ENCODE data around the gene ADAMTS2.
A peak's percentile ranks its signal among the peaks of the same experiment; 100 is the strongest.

Gene ADAMTS2

GRCh38 chr5:179166171-179166885 lies 178.9 kb downstream of the ADAMTS2 start:
- ChIA-PET POLR2A (no interaction called here), CTCF (interaction anchor here (0.6 to 3.3 kb wide), 7 partner anchors 9 to 329 kb away, joined by 3 to 33 read pairs (median 4); no protein-coding TSS in a partner anchor)
- WGBS (ENCODE audit: insufficient coverage) = 90% methylated on average over 22 of the region's 22 CpGs
- Histone ChIP-seq H3K27me3 (replicated peaks in 2 of 5; ENCODE audit: control insufficient read depth in 4 of 5, insufficient read depth in 5 of 5, low read length in 4 of 5) (peaks cover 0 to 12% (median 4%) of the 10 kb centered on the region in 5 experiments), H3K4me3 (ENCODE audit: control insufficient read depth in 1 of 7, extremely low read depth in 1 of 7, insufficient read depth in 4 of 7, low read depth in 2 of 7, low read length in 6 of 7) (peak overlapping the region in 2 of 7 experiments; percentile 67 to 80), H3K4me1 (ENCODE audit: control extremely low read depth in 1 of 4, control insufficient read depth in 4 of 4, insufficient read depth in 4 of 4, low read length in 3 of 4) (peaks cover 0 to 9% (median 7%) of the 10 kb centered on the region in 4 experiments), H3K9me3 (ENCODE audit: control extremely low read depth in 1 of 5, control insufficient read depth in 4 of 5, insufficient read depth in 2 of 5, low read depth in 1 of 5, low read length in 4 of 5) (peaks cover 0 to 9% (median 0%) of the 10 kb centered on the region in 5 experiments), H3K27ac (ENCODE audit: insufficient read depth in 1 of 2, low read depth in 1 of 2, low read length in 2 of 2, poor library complexity in 1 of 2, severe bottlenecking in 2 of 2) (no peak overlapping the region), H3K36me3 (ENCODE audit: control insufficient read depth in 4 of 4, insufficient read depth in 4 of 4, low read length in 3 of 4) (no peaks in the 10 kb centered on the region)
- DNase-seq = no peak

- no peak for DNase-seq
- WGBS (ENCODE audit: insufficient coverage) = 98% methylated on average over 10 of the region's 15 CpGs
- Histone ChIP-seq H3K36me3 (ENCODE audit: control insufficient read depth in 4 of 4, insufficient read depth in 4 of 4, low read length in 3 of 4) (no peaks in the 10 kb centered on the region), H3K4me3 (ENCODE audit: control insufficient read depth in 1 of 7, extremely low read depth in 1 of 7, insufficient read depth in 4 of 7, low read depth in 2 of 7, low read length in 6 of 7) (no peak overlapping the region), H3K27ac (ENCODE audit: insufficient read depth in 1 of 2, low read depth in 1 of 2, low read length in 2 of 2, poor library complexity in 1 of 2, severe bottlenecking in 2 of 2) (no peak overlapping the region), H3K9me3 (ENCODE audit: control extremely low read depth in 1 of 5, control insufficient read depth in 4 of 5, insufficient read depth in 2 of 5, low read depth in 1 of 5, low read length in 4 of 5) (peaks cover 0 to 9% (median 0%) of the 10 kb centered on the region in 5 experiments), H3K4me1 (ENCODE audit: control extremely low read depth in 1 of 4, control insufficient read depth in 4 of 4, insufficient read depth in 4 of 4, low read length in 3 of 4) (peaks cover 0 to 9% (median 7%) of the 10 kb centered on the region in 4 experiments), H3K27me3 (replicated peaks in 2 of 5; ENCODE audit: control insufficient read depth in 4 of 5, insufficient read depth in 5 of 5, low read length in 4 of 5) (peaks cover 0 to 12% (median 4%) of the 10 kb centered on the region in 5 experiments)
- POLR2A ChIA-PET = no interaction called here
- CTCF ChIA-PET = interaction anchor here (0.8 to 3.3 kb wide), 7 partner anchors 9 to 330 kb away, joined by 3 to 33 read pairs (median 5); no protein-coding TSS in a partner anchor
Measured at GRCh38 chr5:179165421-179166170, 179.7 kb downstream of the ADAMTS2 start.

- ChIA-PET POLR2A (no interaction called here), CTCF (interaction anchor here (1.4 to 3.3 kb wide), 3 partner anchors 10 to 331 kb away, joined by 5 to 33 read pairs (median 8); no protein-coding TSS in a partner anchor)
- peaks cover 0 to 12% (median 4%) of the 10 kb centered on the region in 5 experiments for H3K27me3 ChIP-seq (replicated peaks in 2 of 5; ENCODE audit: control insufficient read depth in 4 of 5, insufficient read depth in 5 of 5, low read length in 4 of 5)
- no peaks in the 10 kb centered on the region for H3K36me3 ChIP-seq (ENCODE audit: control insufficient read depth in 4 of 4, insufficient read depth in 4 of 4, low read length in 3 of 4)
- peaks cover 0 to 9% (median 0%) of the 10 kb centered on the region in 5 experiments for H3K9me3 ChIP-seq (ENCODE audit: control extremely low read depth in 1 of 5, control insufficient read depth in 4 of 5, insufficient read depth in 2 of 5, low read depth in 1 of 5, low read length in 4 of 5)
- no peak overlapping the region for H3K4me3 ChIP-seq (ENCODE audit: control insufficient read depth in 1 of 7, extremely low read depth in 1 of 7, insufficient read depth in 4 of 7, low read depth in 2 of 7, low read length in 6 of 7)
- no peak for DNase-seq
- WGBS (ENCODE audit: insufficient coverage) = 92% methylated on average over 23 of the region's 23 CpGs
- H3K27ac ChIP-seq (ENCODE audit: insufficient read depth in 1 of 2, low read depth in 1 of 2, low read length in 2 of 2, poor library complexity in 1 of 2, severe bottlenecking in 2 of 2) = no peak overlapping the region
- H3K4me1 ChIP-seq (ENCODE audit: control extremely low read depth in 1 of 4, control insufficient read depth in 4 of 4, insufficient read depth in 4 of 4, low read length in 3 of 4) = peaks cover 0 to 9% (median 7%) of the 10 kb centered on the region in 4 experiments
Measured at GRCh38 chr5:179164331-179165311, 180.6 kb downstream of the ADAMTS2 start.

GRCh38 chr5:179163236-179164155 lies 181.8 kb downstream of the ADAMTS2 start:
- H3K4me3 ChIP-seq (ENCODE audit: control insufficient read depth in 1 of 7, extremely low read depth in 1 of 7, insufficient read depth in 4 of 7, low read depth in 2 of 7, low read length in 6 of 7) = no peak overlapping the region
- POLR2A ChIA-PET = no interaction called here
- CTCF ChIA-PET = interaction anchor here (0.6 to 1.1 kb wide), 2 partner anchors 330 to 431 kb away, joined by 3 read pairs; no protein-coding TSS in a partner anchor
- H3K9me3 ChIP-seq (ENCODE audit: control extremely low read depth in 1 of 5, control insufficient read depth in 4 of 5, insufficient read depth in 2 of 5, low read depth in 1 of 5, low read length in 4 of 5) = peaks cover 0 to 9% (median 0%) of the 10 kb centered on the region in 5 experiments
- H3K27me3 ChIP-seq (replicated peaks in 2 of 5; ENCODE audit: control insufficient read depth in 4 of 5, insufficient read depth in 5 of 5, low read length in 4 of 5) = peaks cover 0 to 11% (median 2%) of the 10 kb centered on the region in 5 experiments
- H3K27ac ChIP-seq (ENCODE audit: insufficient read depth in 1 of 2, low read depth in 1 of 2, low read length in 2 of 2, poor library complexity in 1 of 2, severe bottlenecking in 2 of 2) = no peak overlapping the region
- H3K36me3 ChIP-seq (ENCODE audit: control insufficient read depth in 4 of 4, insufficient read depth in 4 of 4, low read length in 3 of 4) = no peaks in the 10 kb centered on the region
- DNase-seq = no peak
- peaks cover 0 to 9% (median 7%) of the 10 kb centered on the region in 4 experiments for H3K4me1 ChIP-seq (ENCODE audit: control extremely low read depth in 1 of 4, control insufficient read depth in 4 of 4, insufficient read depth in 4 of 4, low read length in 3 of 4)
- WGBS (ENCODE audit: insufficient coverage) = 96% methylated on average over 11 of the region's 15 CpGs

GRCh38 chr5:179162351-179163235 lies 182.7 kb downstream of the ADAMTS2 start:
- 95% methylated on average over 23 of the region's 24 CpGs for WGBS (ENCODE audit: insufficient coverage)
- CTCF ChIA-PET = interaction anchor here (1.1 kb wide), 1 partner anchor 331 kb away, joined by 3 read pairs; no protein-coding TSS in a partner anchor
- Histone ChIP-seq H3K27me3 (replicated peaks in 2 of 5; ENCODE audit: control insufficient read depth in 4 of 5, insufficient read depth in 5 of 5, low read length in 4 of 5) (peaks cover 0 to 4% (median 0%) of the 10 kb centered on the region in 5 experiments), H3K36me3 (ENCODE audit: control insufficient read depth in 4 of 4, insufficient read depth in 4 of 4, low read length in 3 of 4) (no peaks in the 10 kb centered on the region), H3K4me1 (ENCODE audit: control extremely low read depth in 1 of 4, control insufficient read depth in 4 of 4, insufficient read depth in 4 of 4, low read length in 3 of 4) (peaks cover 0 to 8% (median 5%) of the 10 kb centered on the region in 4 experiments), H3K9me3 (ENCODE audit: control extremely low read depth in 1 of 5, control insufficient read depth in 4 of 5, insufficient read depth in 2 of 5, low read depth in 1 of 5, low read length in 4 of 5) (peaks cover 0 to 9% (median 0%) of the 10 kb centered on the region in 5 experiments), H3K4me3 (ENCODE audit: control insufficient read depth in 1 of 7, extremely low read depth in 1 of 7, insufficient read depth in 4 of 7, low read depth in 2 of 7, low read length in 6 of 7) (no peak overlapping the region), H3K27ac (ENCODE audit: insufficient read depth in 1 of 2, low read depth in 1 of 2, low read length in 2 of 2, poor library complexity in 1 of 2, severe bottlenecking in 2 of 2) (no peak overlapping the region)
- no peak for DNase-seq
- POLR2A ChIA-PET = no interaction called here

Data from common myeloid progenitor, CD34-positive (primary cell).